ENCODE results near the gene WSB1.
"Not testable (repeated sequence)": the region's sequence is repeated elsewhere in the genome, so short reads cannot be mapped to it uniquely, and the experiment has no call there.

WSB1 gene

DNA sequence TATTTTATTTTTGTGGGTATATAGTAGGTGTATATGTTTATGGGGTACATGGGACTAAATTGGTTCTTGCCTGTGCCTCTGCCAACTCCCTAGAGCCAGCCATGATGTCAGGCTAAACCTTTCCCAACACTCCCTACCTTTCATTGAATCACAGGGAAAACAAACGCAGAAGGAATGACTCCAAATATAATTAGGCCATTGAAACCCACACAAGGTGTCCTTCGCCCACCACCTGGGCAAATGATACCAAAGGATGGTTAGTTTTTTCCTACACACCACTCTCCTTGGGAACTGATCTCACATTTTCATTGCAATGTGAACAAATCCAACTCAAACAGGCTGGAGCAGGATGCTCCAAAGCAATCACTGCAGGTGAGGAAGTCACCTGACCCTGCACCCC lies 27.5 kb downstream of the WSB1 start:
- FAIRE-seq (no peak), DNase-seq (ENCODE audit: insufficient read length) (no peak)
- no peak for TF ChIP-seq POLR2A (IDR thresholded peaks at IDR 0.05; ENCODE audit: low read depth, low read length)
- no peak for TF ChIP-seq POLR2AphosphoS5 (IDR thresholded peaks at IDR 0.05; ENCODE audit: low read depth, low read length)
- no peak for TF ChIP-seq TAF1 (IDR thresholded peaks at IDR 0.05; ENCODE audit: borderline replicate concordance, low read depth, low read length)

DNA sequence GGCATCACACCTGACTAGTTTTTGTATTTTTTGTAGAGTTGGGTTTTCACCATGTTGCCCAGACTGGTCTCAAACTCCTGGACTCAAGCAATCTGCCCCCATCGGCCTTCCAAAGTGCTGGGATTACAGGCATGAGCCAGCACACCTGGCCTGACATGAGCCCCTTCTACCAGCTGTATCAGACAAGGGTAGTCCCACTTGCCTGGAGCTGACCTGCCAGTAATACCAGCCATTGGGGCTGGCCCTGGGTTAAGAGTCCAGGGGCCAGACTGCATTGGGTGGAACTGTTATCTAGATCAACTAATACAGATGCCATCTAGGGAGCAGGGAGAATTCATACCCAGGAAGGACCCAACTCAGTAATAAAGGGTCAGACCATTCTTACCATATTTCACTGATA lies 28.1 kb downstream of the WSB1 start:
- no peak for FAIRE-seq
- DNase-seq (ENCODE audit: insufficient read length), result no peak
- no peak for TF ChIP-seq POLR2A (IDR thresholded peaks at IDR 0.05; ENCODE audit: low read depth, low read length)
- TF ChIP-seq POLR2AphosphoS5 (IDR thresholded peaks at IDR 0.05; ENCODE audit: low read depth, low read length), result no peak
- no peak for TF ChIP-seq TAF1 (IDR thresholded peaks at IDR 0.05; ENCODE audit: borderline replicate concordance, low read depth, low read length)

DNA sequence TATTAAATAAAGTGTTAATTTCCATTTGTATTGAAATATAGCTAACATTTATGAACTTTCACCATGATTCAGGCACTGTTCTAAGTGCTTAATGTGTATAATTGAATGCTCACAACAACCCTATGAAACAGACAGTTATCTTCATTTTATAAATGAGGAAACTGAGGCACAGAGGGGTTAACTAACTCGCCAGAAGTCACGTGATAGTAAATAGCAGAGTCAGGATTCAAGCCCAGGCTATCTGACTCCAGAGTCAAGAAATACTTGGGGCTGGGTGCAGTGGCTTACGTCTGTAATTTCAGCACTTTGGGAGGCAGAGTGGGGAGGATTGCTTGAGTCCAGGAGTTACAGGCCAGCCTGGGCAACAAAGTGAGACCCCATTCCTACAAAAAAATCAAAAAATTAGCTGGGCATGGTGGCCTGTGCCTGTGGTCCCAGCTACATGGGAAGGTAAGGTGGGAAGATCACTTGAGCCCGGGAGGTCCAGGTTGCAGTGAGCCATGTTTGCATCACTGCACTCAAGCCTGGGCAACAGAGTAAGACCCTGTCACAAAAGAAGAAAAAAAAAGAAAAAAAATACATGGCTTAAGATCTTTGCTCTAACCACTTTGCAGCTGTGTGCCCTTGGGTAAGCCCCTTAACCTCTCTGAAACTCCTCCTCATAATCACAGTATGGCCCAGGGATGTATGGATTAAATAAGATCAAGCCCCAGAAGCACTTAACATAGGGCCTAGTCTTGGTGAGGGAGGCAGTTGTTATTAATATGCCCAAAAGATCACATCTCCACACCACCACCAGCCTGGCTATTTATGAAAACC lies 29.0 kb downstream of the WSB1 start:
- TF ChIP-seq TAF1 (IDR thresholded peaks at IDR 0.05; ENCODE audit: borderline replicate concordance, low read depth, low read length), result no peak
- no peak for TF ChIP-seq POLR2A (IDR thresholded peaks at IDR 0.05; ENCODE audit: low read depth, low read length)
- no peak for TF ChIP-seq POLR2AphosphoS5 (IDR thresholded peaks at IDR 0.05; ENCODE audit: low read depth, low read length)
- no peak for DNase-seq (ENCODE audit: insufficient read length)
- no peak for FAIRE-seq

- no peak for DNase-seq (ENCODE audit: insufficient read length)
- TF ChIP-seq POLR2AphosphoS5 (IDR thresholded peaks at IDR 0.05; ENCODE audit: low read depth, low read length) (no peak), TAF1 (IDR thresholded peaks at IDR 0.05; ENCODE audit: borderline replicate concordance, low read depth, low read length) (no peak)
- no peak for FAIRE-seq
Observed at GRCh38 chr17:27323538-27324215, 29.8 kb downstream of the WSB1 start.

DNA sequence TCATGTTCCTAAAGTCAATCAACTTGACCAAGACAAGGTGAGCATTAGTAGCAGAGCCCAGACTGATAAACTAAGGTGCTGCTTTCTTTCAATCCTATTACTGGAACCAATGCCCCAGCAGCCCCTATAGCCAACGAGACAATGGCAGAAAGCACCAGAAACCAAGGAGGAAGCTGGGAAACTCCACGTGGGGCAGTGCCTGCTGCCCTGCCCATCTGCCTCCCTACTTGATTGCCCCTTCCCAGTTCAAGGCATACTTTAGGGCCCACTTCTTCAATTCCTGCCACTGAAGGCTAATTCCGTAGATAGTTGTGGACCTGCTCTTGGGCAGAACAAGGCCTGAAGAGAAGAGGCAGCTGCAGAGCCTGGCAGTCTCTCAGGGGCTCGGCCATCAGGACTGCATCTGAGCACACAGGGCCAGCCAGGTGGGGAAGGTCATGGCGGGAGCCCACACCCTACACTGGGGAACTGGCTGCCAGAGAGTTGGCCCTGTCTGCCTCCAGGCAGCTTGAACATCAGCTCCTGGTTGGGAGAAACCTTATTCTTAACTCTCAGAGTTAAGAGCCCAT lies 30.9 kb downstream of the WSB1 start:
- FAIRE-seq, result no peak
- no peak for TF ChIP-seq TAF1 (IDR thresholded peaks at IDR 0.05; ENCODE audit: borderline replicate concordance, low read depth, low read length)
- DNase-seq (ENCODE audit: insufficient read length), result no peak

GRCh38 chr17:27326051-27326450 lies 32.1 kb downstream of the WSB1 start:
- DNase-seq (ENCODE audit: insufficient read length) (no peak), FAIRE-seq (no peak)
- no peak for TF ChIP-seq POLR2AphosphoS5 (IDR thresholded peaks at IDR 0.05; ENCODE audit: low read depth, low read length)
- TF ChIP-seq TAF1 (IDR thresholded peaks at IDR 0.05; ENCODE audit: borderline replicate concordance, low read depth, low read length), result no peak
- TF ChIP-seq POLR2A (IDR thresholded peaks at IDR 0.05; ENCODE audit: low read depth, low read length), result no peak

- no peak for DNase-seq (ENCODE audit: insufficient read length)
- FAIRE-seq, result no peak
- TF ChIP-seq TAF1 (IDR thresholded peaks at IDR 0.05; ENCODE audit: borderline replicate concordance, low read depth, low read length) (no peak), POLR2A (IDR thresholded peaks at IDR 0.05; ENCODE audit: low read depth, low read length) (no peak), POLR2AphosphoS5 (IDR thresholded peaks at IDR 0.05; ENCODE audit: low read depth, low read length) (no peak)
Observed at GRCh38 chr17:27326585-27326984, 32.7 kb downstream of the WSB1 start.

- TF ChIP-seq POLR2A (IDR thresholded peaks at IDR 0.05; ENCODE audit: low read depth, low read length) (no peak), POLR2AphosphoS5 (IDR thresholded peaks at IDR 0.05; ENCODE audit: low read depth, low read length) (no peak), TAF1 (IDR thresholded peaks at IDR 0.05; ENCODE audit: borderline replicate concordance, low read depth, low read length) (no peak)
- FAIRE-seq, result no peak
- no peak for DNase-seq (ENCODE audit: insufficient read length)
Observed at GRCh38 chr17:27327397-27327796, 33.5 kb downstream of the WSB1 start.

DNA sequence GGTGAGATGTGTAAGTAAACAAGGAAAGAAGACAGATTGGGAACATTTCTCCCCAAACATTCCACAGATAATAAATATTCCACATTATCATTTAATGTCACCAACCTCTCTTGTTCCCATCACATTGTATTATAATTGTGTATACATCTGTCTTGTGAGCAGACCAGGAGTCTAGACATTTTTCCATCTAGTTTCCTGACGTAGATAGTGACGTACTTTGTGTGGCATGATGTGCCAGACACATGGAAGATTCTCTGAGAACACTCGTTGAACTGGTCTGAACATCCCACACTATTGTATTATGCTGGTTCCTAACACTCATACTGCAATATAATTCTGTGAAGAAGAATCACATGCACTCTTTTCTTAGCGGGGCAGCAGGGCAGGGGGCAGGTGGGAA lies 34.0 kb downstream of the WSB1 start:
- FAIRE-seq, result no peak
- TF ChIP-seq POLR2A (IDR thresholded peaks at IDR 0.05; ENCODE audit: low read depth, low read length) (no peak), TAF1 (IDR thresholded peaks at IDR 0.05; ENCODE audit: borderline replicate concordance, low read depth, low read length) (no peak), POLR2AphosphoS5 (IDR thresholded peaks at IDR 0.05; ENCODE audit: low read depth, low read length) (no peak)
- no peak for DNase-seq (ENCODE audit: insufficient read length)

DNA sequence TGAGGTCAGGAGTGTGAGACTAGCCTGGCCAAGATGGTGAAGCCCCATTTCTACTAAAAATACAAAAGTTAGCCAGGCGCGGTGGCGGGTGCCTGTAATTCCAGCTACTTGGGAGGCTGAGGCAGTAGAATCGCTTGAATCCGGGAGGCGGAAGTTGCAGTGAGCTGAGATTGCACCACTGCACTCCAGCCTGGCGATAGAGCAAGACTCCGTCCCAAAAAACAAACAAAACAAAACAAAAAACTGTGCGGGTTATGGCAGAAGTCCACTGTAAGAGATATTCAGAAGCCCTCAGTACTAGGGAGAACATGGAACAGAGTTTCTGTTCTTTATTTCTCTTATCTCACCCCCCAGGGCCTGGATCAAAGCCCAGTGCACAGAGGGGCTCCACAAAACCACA lies 34.8 kb downstream of the WSB1 start:
- DNase-seq (ENCODE audit: insufficient read length); FAIRE-seq: not testable (repeated sequence)

- DNase-seq (ENCODE audit: insufficient read length) (no peak), FAIRE-seq (no peak)
Observed at GRCh38 chr17:27329146-27329805, 35.4 kb downstream of the WSB1 start.

DNA sequence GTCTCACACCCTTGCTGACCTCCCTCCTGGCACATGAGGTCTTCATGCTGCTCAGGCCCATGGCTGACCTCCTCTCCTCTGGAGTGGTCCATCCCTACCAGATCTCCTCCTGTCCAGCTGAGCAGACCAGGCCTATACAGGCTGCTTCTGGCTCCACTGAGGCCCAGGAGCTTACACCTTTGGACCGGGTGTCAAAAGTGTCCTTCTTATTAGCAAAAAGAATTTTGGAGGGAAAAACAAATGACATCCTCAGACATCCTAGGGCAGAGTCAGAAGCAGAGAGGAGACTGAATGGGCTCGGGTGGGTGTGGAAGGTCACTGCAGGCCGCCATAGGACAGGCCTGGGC lies 38.1 kb downstream of the WSB1 start:
- no peak for FAIRE-seq
- DNase-seq (ENCODE audit: insufficient read length), result no peak
- TF ChIP-seq POLR2A (IDR thresholded peaks at IDR 0.05; ENCODE audit: low read depth, low read length), result no peak
- no peak for TF ChIP-seq POLR2AphosphoS5 (IDR thresholded peaks at IDR 0.05; ENCODE audit: low read depth, low read length)
- no peak for TF ChIP-seq TAF1 (IDR thresholded peaks at IDR 0.05; ENCODE audit: borderline replicate concordance, low read depth, low read length)

More at GRCh38 chr17:27329146-27329805, 35.4 kb downstream of the WSB1 start:
- TF ChIP-seq TAF1 (IDR thresholded peaks at IDR 0.05; ENCODE audit: borderline replicate concordance, low read depth, low read length), result no peak
- TF ChIP-seq POLR2A (IDR thresholded peaks at IDR 0.05; ENCODE audit: low read depth, low read length), result no peak
- TF ChIP-seq POLR2AphosphoS5 (IDR thresholded peaks at IDR 0.05; ENCODE audit: low read depth, low read length), result no peak

Measured in GM12892 (cell line).